SU-DHL-6 (cell line): Measurements from ENCODE around the gene CYP4F3.

Experiments used
- CTCF ChIP-seq: fragments of 200-600 bp; sonication (generic); IDR thresholded peaks from one replicate; pipeline ENCODE4 v1.5.1; 2017; ENCODE audit warnings: antibody characterized with exemption, mild to moderate bottlenecking, low read length, moderate library complexity; ENCODE audit not compliant: insufficient read depth, poor library complexity, severe bottlenecking
- EZH2phosphoT487 ChIP-seq: fragments of 200-600 bp; sonication (generic), shearing (Covaris generic); conservative IDR thresholded peaks from 2 replicates; pipeline ENCODE4 v1.6.1; 2018; ENCODE audit warnings: mild to moderate bottlenecking, antibody characterized with exemption, low read length, moderate library complexity, mixed read lengths

GRCh38 chr19:15671237-15671821 lies 30.6 kb downstream of the CYP4F3 start:
- no peak for TF ChIP-seq CTCF
- TF ChIP-seq EZH2phosphoT487, result no peak
